Measurements from ENCODE around the gene CYB5A.
A peak's percentile ranks its signal among the peaks of the same experiment; 100 is the strongest.

CYB5A gene

DNA sequence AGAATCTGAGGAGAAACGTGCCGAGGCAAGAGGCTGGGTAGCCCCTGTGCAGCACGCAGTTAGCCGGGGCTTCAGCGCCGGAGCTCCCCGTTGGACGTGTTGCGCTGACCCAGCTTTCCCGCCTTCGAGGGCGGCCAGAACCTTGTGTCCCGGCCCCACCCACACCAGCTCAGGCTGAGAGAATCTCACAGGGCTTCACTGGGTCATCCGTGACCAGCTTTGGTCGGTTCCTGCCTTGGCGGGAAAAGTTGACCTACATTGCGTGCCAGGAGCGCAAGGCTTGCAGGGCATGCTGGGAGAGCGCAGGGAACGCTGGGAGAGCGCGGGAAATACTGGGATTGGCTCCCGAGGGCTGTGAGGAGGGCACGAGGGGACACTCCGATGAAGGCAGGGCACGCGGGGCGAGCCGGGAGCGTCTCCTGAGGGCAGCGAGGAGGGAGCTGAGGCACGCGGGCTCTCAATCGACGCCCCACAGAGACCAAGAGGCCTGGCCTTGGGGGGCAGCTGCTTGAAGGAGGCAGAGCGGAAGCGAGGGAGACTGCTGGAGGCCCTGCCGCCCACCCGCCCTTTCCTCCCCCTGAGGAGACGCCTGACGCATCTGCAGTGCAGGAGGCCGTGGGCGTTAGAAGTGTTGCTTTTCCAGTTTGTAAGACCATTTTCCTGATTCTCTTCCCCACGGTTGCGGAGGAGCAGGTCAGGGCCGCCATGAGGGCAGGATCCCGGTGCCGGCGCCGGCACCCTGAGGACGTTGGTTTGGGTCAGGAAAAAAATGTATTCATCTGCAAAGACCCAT is 23.9 kb upstream of the CYB5A start, which contains the start of gene C18orf63:
TSS of gene C18orf63 (plus strand) at position 376 of the 793 bp plus-strand sequence. CDS start 2,027 bp downstream, outside the sequence.
- no peak within 1 kb of the TSS for H3K4me2 ChIP-seq (ENCODE audit: low read length, poor library complexity, severe bottlenecking)
- no peak within 1 kb of the TSS for H3K4ac ChIP-seq (ENCODE audit: low read depth in 1 of 2, low read length in 2 of 2)
- peak within 1 kb of the TSS; percentile 2 for H2BK5ac ChIP-seq (ENCODE audit: low read depth, low read length, poor library complexity, severe bottlenecking)
- no peak within 1 kb of the TSS for H3K9ac ChIP-seq (ENCODE audit: low read length)
- H3K9me3 ChIP-seq (ENCODE audit: control insufficient read depth, low read length), result no peaks in the 10 kb centered on the region
- no peaks in the 10 kb centered on the region for H3K36me3 ChIP-seq (ENCODE audit: control insufficient read depth in 1 of 2, insufficient read depth in 2 of 2, low read depth in 1 of 2, low read length in 2 of 2)
- peak within 1 kb of the TSS; percentile 54 for H2AK5ac ChIP-seq (ENCODE audit: low read length, severe bottlenecking)
- no peak for DNase-seq
- H2BK120ac ChIP-seq (ENCODE audit: low read depth, low read length), result no peak within 1 kb of the TSS
- no peak within 1 kb of the TSS for H3K14ac ChIP-seq (ENCODE audit: low read length in 2 of 2)
- peak within 1 kb of the TSS; percentile 29 for H3K27ac ChIP-seq (ENCODE audit: low read length, poor library complexity, severe bottlenecking)
- H3K4me1 ChIP-seq (ENCODE audit: control insufficient read depth, insufficient read depth, low read depth, low read length), result peaks cover 6% of the 10 kb centered on the region
- H3K23ac ChIP-seq (ENCODE audit: low read length in 2 of 2), result peak within 1 kb of the TSS in 1 of 2 experiments; percentile 69
- H2AFZ ChIP-seq (ENCODE audit: low read depth, low read length), result no peak within 1 kb of the TSS
- peak within 1 kb of the TSS; percentile 41 to 88 for H2BK12ac ChIP-seq (ENCODE audit: low read length in 2 of 2)
- WGBS, result 97% methylated on average over 51 of the region's 51 CpGs
- H3K79me1 ChIP-seq (replicated peaks; ENCODE audit: low read length, poor library complexity, severe bottlenecking), result no peaks in the 10 kb centered on the region
- H3K18ac ChIP-seq (ENCODE audit: low read depth in 1 of 2, low read length in 2 of 2), result peak within 1 kb of the TSS in 1 of 2 experiments; percentile 42
- no peak within 1 kb of the TSS for H4K8ac ChIP-seq (ENCODE audit: low read length)
- H2BK15ac ChIP-seq (ENCODE audit: low read depth, poor library complexity, severe bottlenecking), result peak within 1 kb of the TSS; percentile 77
- H4K91ac ChIP-seq (ENCODE audit: low read length), result peak within 1 kb of the TSS; percentile 35
- no peaks in the 10 kb centered on the region for H3K27me3 ChIP-seq (ENCODE audit: control insufficient read depth in 1 of 2, insufficient read depth in 1 of 2, low read length in 2 of 2)
- H3K4me3 ChIP-seq (ENCODE audit: insufficient read depth in 1 of 2, low read depth in 1 of 2, low read length in 2 of 2), result no peak within 1 kb of the TSS

DNA sequence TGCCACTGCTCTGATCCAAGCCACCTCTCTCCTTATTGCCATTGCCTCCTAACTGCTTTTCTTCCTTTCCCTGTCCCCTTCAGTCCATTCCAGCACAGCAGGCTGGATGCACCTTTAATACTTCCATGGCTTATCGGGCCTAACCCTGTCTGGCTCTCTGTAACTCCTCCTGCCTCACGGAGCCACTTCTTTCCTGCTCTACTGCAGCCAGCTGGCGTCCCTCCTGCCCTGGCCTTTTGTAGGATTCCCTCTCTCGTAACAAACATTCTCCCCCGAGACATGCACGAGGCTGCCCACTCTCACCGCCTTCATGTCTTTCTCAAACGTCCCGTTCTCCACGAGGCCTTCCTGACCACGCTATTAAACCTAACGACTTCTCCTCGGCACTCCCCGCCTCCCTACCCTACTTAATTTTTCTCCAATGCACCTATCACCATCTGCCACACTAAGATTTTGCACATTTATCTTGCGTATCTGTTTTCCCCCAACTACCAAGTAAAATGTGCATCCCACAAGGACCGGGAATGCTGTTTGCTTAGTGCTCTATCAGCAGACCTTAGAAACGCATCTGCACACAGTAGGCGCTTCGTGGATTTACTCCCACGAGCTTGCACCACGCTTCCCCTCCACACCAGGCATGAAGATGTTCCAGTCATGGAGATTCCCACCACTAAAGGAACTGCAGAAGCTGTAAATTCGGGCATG is 23.1 kb upstream of the CYB5A start:
- H2BK15ac ChIP-seq (ENCODE audit: low read depth, poor library complexity, severe bottlenecking), result no peak overlapping the region

DNA sequence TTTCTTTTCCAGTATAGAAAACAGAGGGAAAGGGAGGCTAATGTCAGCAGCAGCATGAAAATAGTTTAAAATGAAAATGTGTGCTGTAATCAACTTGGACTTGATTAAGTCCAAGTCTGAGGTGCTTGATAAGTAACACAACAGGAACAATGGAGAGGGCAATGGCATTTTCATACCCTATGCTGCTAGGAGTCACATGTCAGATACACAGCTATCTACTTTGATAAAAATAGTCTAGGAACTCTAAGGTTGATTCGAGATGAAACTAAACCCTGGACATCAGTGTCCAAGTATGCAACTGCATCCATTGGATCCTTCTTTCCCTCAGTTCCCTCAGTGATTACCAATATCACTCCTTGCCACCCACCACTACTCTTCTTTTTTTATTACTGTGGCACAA is 19.2 kb upstream of the CYB5A start:
- 95% methylated on average over 1 of the region's 1 CpG for WGBS
- Histone ChIP-seq H3K9ac (ENCODE audit: low read length) (no peak overlapping the region), H3K79me1 (replicated peaks; ENCODE audit: low read length, poor library complexity, severe bottlenecking) (no peaks in the 10 kb centered on the region), H3K27me3 (ENCODE audit: control insufficient read depth in 1 of 2, insufficient read depth in 1 of 2, low read length in 2 of 2) (no peaks in the 10 kb centered on the region), H2AK5ac (ENCODE audit: low read length, severe bottlenecking) (no peak overlapping the region), H4K91ac (ENCODE audit: low read length) (no peak overlapping the region), H2BK12ac (ENCODE audit: low read length in 2 of 2) (no peak overlapping the region), H3K4ac (ENCODE audit: low read depth in 1 of 2, low read length in 2 of 2) (no peak overlapping the region), H3K4me3 (ENCODE audit: insufficient read depth in 1 of 2, low read depth in 1 of 2, low read length in 2 of 2) (no peak overlapping the region), H3K9me3 (ENCODE audit: control insufficient read depth, low read length) (no peaks in the 10 kb centered on the region), H3K4me2 (ENCODE audit: low read length, poor library complexity, severe bottlenecking) (no peak overlapping the region), H3K18ac (ENCODE audit: low read depth in 1 of 2, low read length in 2 of 2) (no peak overlapping the region), H3K27ac (ENCODE audit: low read length, poor library complexity, severe bottlenecking) (no peak overlapping the region), H4K8ac (ENCODE audit: low read length) (no peak overlapping the region), H2AFZ (ENCODE audit: low read depth, low read length) (no peak overlapping the region), H3K36me3 (ENCODE audit: control insufficient read depth in 1 of 2, insufficient read depth in 2 of 2, low read depth in 1 of 2, low read length in 2 of 2) (no peaks in the 10 kb centered on the region), H3K23ac (ENCODE audit: low read length in 2 of 2) (no peak overlapping the region), H2BK5ac (ENCODE audit: low read depth, low read length, poor library complexity, severe bottlenecking) (no peak overlapping the region), H2BK15ac (ENCODE audit: low read depth, poor library complexity, severe bottlenecking) (no peak overlapping the region), H2BK120ac (ENCODE audit: low read depth, low read length) (no peak overlapping the region), H3K4me1 (ENCODE audit: control insufficient read depth, insufficient read depth, low read depth, low read length) (peaks cover 3% of the 10 kb centered on the region), H3K14ac (ENCODE audit: low read length in 2 of 2) (no peak overlapping the region)
- DNase-seq, result no peak

More for the DNA sequence above, 23.1 kb upstream of the CYB5A start:
- Histone ChIP-seq H3K23ac (ENCODE audit: low read length in 2 of 2) (no peak overlapping the region), H3K14ac (ENCODE audit: low read length in 2 of 2) (no peak overlapping the region), H3K4ac (ENCODE audit: low read depth in 1 of 2, low read length in 2 of 2) (no peak overlapping the region), H3K4me1 (ENCODE audit: control insufficient read depth, insufficient read depth, low read depth, low read length) (peaks cover 6% of the 10 kb centered on the region), H4K91ac (ENCODE audit: low read length) (no peak overlapping the region), H3K18ac (ENCODE audit: low read depth in 1 of 2, low read length in 2 of 2) (peak overlapping the region in 1 of 2 experiments; percentile 42), H4K8ac (ENCODE audit: low read length) (no peak overlapping the region), H3K36me3 (ENCODE audit: control insufficient read depth in 1 of 2, insufficient read depth in 2 of 2, low read depth in 1 of 2, low read length in 2 of 2) (no peaks in the 10 kb centered on the region), H3K4me3 (ENCODE audit: insufficient read depth in 1 of 2, low read depth in 1 of 2, low read length in 2 of 2) (no peak overlapping the region), H2BK12ac (ENCODE audit: low read length in 2 of 2) (no peak overlapping the region), H3K4me2 (ENCODE audit: low read length, poor library complexity, severe bottlenecking) (no peak overlapping the region), H2AFZ (ENCODE audit: low read depth, low read length) (no peak overlapping the region), H3K27me3 (ENCODE audit: control insufficient read depth in 1 of 2, insufficient read depth in 1 of 2, low read length in 2 of 2) (no peaks in the 10 kb centered on the region), H3K27ac (ENCODE audit: low read length, poor library complexity, severe bottlenecking) (no peak overlapping the region), H2AK5ac (ENCODE audit: low read length, severe bottlenecking) (peak overlapping the region; percentile 19), H3K79me1 (replicated peaks; ENCODE audit: low read length, poor library complexity, severe bottlenecking) (no peaks in the 10 kb centered on the region), H2BK5ac (ENCODE audit: low read depth, low read length, poor library complexity, severe bottlenecking) (no peak overlapping the region), H3K9ac (ENCODE audit: low read length) (no peak overlapping the region), H3K9me3 (ENCODE audit: control insufficient read depth, low read length) (no peaks in the 10 kb centered on the region), H2BK120ac (ENCODE audit: low read depth, low read length) (no peak overlapping the region)
- DNase-seq, result no peak
- 92% methylated on average over 22 of the region's 22 CpGs for WGBS

DNA sequence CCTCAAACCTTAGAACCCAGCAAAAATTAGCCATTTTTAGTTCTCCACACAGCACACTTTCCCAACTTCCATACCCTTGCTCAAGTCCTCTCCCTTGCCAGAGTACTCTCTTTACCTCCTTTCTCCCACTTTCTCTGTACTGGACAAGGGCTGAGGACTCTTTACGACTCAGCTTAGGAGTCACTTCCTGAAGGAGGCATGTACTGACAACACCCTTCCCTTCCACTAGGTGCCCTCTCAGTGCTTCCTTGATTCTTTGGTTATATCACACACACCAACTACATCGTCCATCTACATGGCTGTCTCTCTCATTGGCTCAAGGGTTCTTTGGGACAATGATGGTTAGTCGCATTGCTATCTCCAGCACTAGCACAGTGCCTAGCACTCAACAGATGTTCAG is 18.6 kb upstream of the CYB5A start:
- H3K79me1 ChIP-seq (replicated peaks; ENCODE audit: low read length, poor library complexity, severe bottlenecking), result no peaks in the 10 kb centered on the region
- no peaks in the 10 kb centered on the region for H3K9me3 ChIP-seq (ENCODE audit: control insufficient read depth, low read length)
- no peak overlapping the region for H3K4me3 ChIP-seq (ENCODE audit: insufficient read depth in 1 of 2, low read depth in 1 of 2, low read length in 2 of 2)
- no peak overlapping the region for H3K9ac ChIP-seq (ENCODE audit: low read length)
- H3K27me3 ChIP-seq (ENCODE audit: control insufficient read depth in 1 of 2, insufficient read depth in 1 of 2, low read length in 2 of 2), result no peaks in the 10 kb centered on the region
- H3K36me3 ChIP-seq (ENCODE audit: control insufficient read depth in 1 of 2, insufficient read depth in 2 of 2, low read depth in 1 of 2, low read length in 2 of 2), result no peaks in the 10 kb centered on the region
- no peak overlapping the region for H3K27ac ChIP-seq (ENCODE audit: low read length, poor library complexity, severe bottlenecking)
- WGBS, result 49% methylated on average over 3 of the region's 3 CpGs
- no peak overlapping the region for H4K91ac ChIP-seq (ENCODE audit: low read length)
- H3K18ac ChIP-seq (ENCODE audit: low read depth in 1 of 2, low read length in 2 of 2), result no peak overlapping the region
- H4K8ac ChIP-seq (ENCODE audit: low read length), result no peak overlapping the region
- no peak overlapping the region for H2BK15ac ChIP-seq (ENCODE audit: low read depth, poor library complexity, severe bottlenecking)
- no peak overlapping the region for H3K14ac ChIP-seq (ENCODE audit: low read length in 2 of 2)
- no peak overlapping the region for H2BK12ac ChIP-seq (ENCODE audit: low read length in 2 of 2)
- H3K23ac ChIP-seq (ENCODE audit: low read length in 2 of 2), result no peak overlapping the region
- no peak overlapping the region for H2AK5ac ChIP-seq (ENCODE audit: low read length, severe bottlenecking)
- no peak overlapping the region for H3K4ac ChIP-seq (ENCODE audit: low read depth in 1 of 2, low read length in 2 of 2)
- H2AFZ ChIP-seq (ENCODE audit: low read depth, low read length), result no peak overlapping the region
- no peak overlapping the region for H3K4me2 ChIP-seq (ENCODE audit: low read length, poor library complexity, severe bottlenecking)
- no peaks in the 10 kb centered on the region for H3K4me1 ChIP-seq (ENCODE audit: control insufficient read depth, insufficient read depth, low read depth, low read length)
- no peak overlapping the region for H2BK5ac ChIP-seq (ENCODE audit: low read depth, low read length, poor library complexity, severe bottlenecking)
- H2BK120ac ChIP-seq (ENCODE audit: low read depth, low read length), result no peak overlapping the region
- DNase-seq, result peak; percentile 61
